ENCODE results near the gene CRYAA. TPM values are rescaled to one million over a fixed set of nuclear protein-coding genes. Genes with fewer than 3 reads are reported as not detected.
"Not testable (repeated sequence)": the region's sequence is repeated elsewhere in the genome, so short reads cannot be mapped to it uniquely, and the experiment has no call there.

The CRYAA gene
- total and polyA plus RNA-seq, 7 donors: not detected

- H3K4me1 ChIP-seq; H3K4me3 ChIP-seq; H3K27me3 ChIP-seq (ENCODE audit: insufficient read depth in 3 of 3, low read length in 2 of 3); H3K36me3 ChIP-seq (ENCODE audit: insufficient read depth in 1 of 2, low read depth in 1 of 2); H3K27ac ChIP-seq; DNase-seq; intact Hi-C loops (cut with DNase I); H3K9me3 ChIP-seq: not testable (repeated sequence)
- no CpG with 5 or more reads among the region's 24 CpGs for WGBS, 3 donors
- ATAC-seq: peak in 1 of 4 donors; percentile 27
Measured at GRCh38 chr21:43161826-43162707, 6.7 kb upstream of the CRYAA start.

DNA sequence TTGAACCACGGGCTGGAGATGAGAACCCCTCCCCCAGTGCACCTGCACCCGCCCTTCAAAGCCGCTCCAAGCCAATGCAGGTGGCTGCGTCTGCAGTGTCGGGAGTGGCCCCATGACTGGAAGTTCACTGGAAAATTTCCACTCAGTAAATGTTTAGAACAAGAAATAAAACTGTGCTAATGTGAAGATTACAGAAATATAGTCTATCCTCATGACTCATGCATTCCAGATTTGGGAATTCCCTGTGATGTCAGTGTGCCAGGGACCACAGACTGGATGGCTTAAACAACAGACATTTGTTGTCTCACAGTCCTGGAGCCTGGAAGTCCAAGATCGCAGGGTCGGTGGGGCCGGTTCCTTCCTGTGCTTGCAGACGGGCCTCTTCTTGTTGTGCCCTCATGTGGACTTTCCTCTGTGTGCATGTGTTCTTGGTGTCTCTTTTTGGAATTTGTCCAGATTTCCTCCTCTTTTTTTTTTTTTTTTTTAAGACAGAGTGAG, 6.1 kb upstream of the CRYAA start:
- H3K4me3 ChIP-seq; DNase-seq; H3K36me3 ChIP-seq (ENCODE audit: insufficient read depth in 1 of 2, low read depth in 1 of 2); H3K9me3 ChIP-seq; intact Hi-C loops (cut with DNase I); H3K4me1 ChIP-seq; H3K27ac ChIP-seq; H3K27me3 ChIP-seq (ENCODE audit: insufficient read depth in 3 of 3, low read length in 2 of 3): not testable (repeated sequence)
- peak in 2 of 4 donors; percentile 32 to 34 for ATAC-seq
- no CpG with 5 or more reads among the region's 9 CpGs for WGBS, 3 donors

DNA sequence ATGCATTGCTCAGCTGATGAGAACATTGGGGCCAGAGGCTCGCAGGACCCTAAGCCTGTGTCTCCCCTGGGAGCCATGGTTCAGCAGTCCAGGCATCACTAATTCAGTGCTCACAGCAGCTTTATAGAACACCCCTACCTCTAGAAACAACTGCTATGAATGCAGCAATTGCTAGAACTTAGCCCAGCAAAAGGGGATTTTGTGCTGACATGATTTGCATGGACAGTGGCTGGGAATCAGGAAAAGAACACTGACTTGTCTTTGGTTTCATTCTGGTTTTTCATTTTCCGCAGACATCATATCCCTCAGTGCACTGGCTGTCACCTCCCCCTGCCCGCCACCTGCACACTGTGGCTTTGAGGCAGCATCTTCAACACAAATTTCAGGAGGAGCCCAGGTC, 4.0 kb upstream of the CRYAA start:
- H3K27ac ChIP-seq; H3K4me1 ChIP-seq; H3K4me3 ChIP-seq; H3K9me3 ChIP-seq; ATAC-seq; H3K27me3 ChIP-seq (ENCODE audit: insufficient read depth in 3 of 3, low read length in 2 of 3); H3K36me3 ChIP-seq (ENCODE audit: insufficient read depth in 1 of 2, low read depth in 1 of 2); DNase-seq; intact Hi-C loops (cut with DNase I): not testable (repeated sequence)
- no CpG with 5 or more reads among the region's 3 CpGs for WGBS, 3 donors

DNA sequence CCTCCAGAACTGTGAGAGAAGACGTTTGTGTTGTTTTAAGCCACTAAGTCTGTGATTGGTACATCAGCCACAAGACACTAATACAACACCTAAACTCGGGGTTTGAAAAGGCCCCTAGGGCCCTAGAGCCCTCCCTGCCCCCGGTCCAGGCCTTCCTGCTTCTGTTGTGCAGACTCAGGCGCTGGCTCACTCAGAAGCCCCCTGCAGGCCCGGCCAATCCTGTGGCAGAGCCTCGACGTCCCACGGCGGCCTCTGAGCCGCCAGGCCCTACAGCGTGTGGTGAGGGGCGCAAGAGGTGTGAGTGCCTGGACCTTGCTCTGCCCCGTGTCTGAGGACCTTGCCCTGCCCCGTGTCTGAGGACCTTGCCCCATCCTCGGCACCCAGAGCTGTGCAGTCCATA, 3.1 kb upstream of the CRYAA start:
- H3K9me3 ChIP-seq; H3K4me3 ChIP-seq; DNase-seq; ATAC-seq; H3K4me1 ChIP-seq; H3K27ac ChIP-seq; H3K27me3 ChIP-seq (ENCODE audit: insufficient read depth in 3 of 3, low read length in 2 of 3); H3K36me3 ChIP-seq (ENCODE audit: insufficient read depth in 1 of 2, low read depth in 1 of 2); intact Hi-C loops (cut with DNase I): not testable (repeated sequence)
- 94% methylated on average over 5 of the region's 15 CpGs; no CpG with 5 or more reads in 2 of the 3 donors for WGBS, 3 donors

- WGBS, 3 donors: 47% methylated on average over 4 of the region's 23 CpGs; no CpG with 5 or more reads in 2 of the 3 donors
- H3K36me3 ChIP-seq (ENCODE audit: insufficient read depth in 1 of 2, low read depth in 1 of 2); H3K4me3 ChIP-seq; DNase-seq; H3K4me1 ChIP-seq; H3K27me3 ChIP-seq (ENCODE audit: insufficient read depth in 3 of 3, low read length in 2 of 3); intact Hi-C loops (cut with DNase I); ATAC-seq; H3K9me3 ChIP-seq; H3K27ac ChIP-seq: not testable (repeated sequence)
Measured at GRCh38 chr21:43169230-43169886, 550 bp downstream of the CRYAA start.

DNA sequence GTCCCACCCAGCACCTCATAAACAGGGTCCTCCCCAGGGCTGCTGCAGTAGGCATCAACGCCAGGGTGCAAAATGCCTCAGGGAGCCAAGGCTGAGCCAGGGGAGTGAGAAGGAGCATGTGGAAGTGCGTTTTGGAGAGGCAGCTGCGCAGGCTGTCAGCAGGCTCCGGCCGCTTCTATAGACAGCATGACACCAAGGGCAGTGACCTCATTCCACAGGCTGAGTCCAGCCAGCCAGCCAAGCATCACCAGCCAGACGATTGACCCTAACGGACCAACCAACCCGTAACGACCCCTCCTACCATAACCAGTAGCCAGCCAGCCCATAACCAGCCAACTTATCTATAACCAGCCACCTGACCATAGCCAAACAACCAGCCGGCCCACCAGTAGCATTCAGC, 1.1 kb downstream of the CRYAA start:
- H3K27me3 ChIP-seq (ENCODE audit: insufficient read depth in 3 of 3, low read length in 2 of 3); H3K4me3 ChIP-seq; H3K27ac ChIP-seq; H3K9me3 ChIP-seq; intact Hi-C loops (cut with DNase I); ATAC-seq; H3K4me1 ChIP-seq; H3K36me3 ChIP-seq (ENCODE audit: insufficient read depth in 1 of 2, low read depth in 1 of 2); DNase-seq: not testable (repeated sequence)
- no CpG with 5 or more reads among the region's 10 CpGs for WGBS, 3 donors

- H3K9me3 ChIP-seq; intact Hi-C loops (cut with DNase I); ATAC-seq; H3K36me3 ChIP-seq (ENCODE audit: insufficient read depth in 1 of 2, low read depth in 1 of 2); H3K4me3 ChIP-seq; DNase-seq; H3K27ac ChIP-seq; H3K4me1 ChIP-seq; H3K27me3 ChIP-seq (ENCODE audit: insufficient read depth in 3 of 3, low read length in 2 of 3): not testable (repeated sequence)
- WGBS, 3 donors: 50% methylated on average over 4 of the region's 29 CpGs; no CpG with 5 or more reads in 2 of the 3 donors
Measured at GRCh38 chr21:43172812-43173211, 4.0 kb downstream of the CRYAA start.

- not testable (repeated sequence) for H3K4me3 ChIP-seq
Measured at GRCh38 chr21:43173438-43173837, 4.6 kb downstream of the CRYAA start.

DNA sequence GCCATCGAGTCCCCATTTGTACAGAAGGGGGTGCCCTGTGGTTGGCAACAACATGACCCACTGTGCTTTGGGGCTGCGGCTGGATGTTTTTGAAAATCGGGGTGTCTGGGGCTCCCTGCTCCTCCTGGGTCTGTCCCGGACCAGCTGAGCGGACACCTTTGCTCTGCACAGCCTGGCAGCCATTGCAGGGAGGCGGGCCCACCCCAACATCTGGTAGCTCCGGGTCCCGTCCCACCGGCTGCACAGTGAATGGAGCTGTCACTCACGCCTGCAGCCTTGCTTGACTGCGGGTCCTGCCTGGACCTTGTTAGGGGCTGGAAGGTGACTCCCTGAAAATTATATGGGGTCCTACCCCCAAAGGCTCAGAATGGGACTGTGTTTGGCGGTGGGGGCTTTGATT, 5.1 kb downstream of the CRYAA start:
- H3K9me3 ChIP-seq; ATAC-seq; H3K27me3 ChIP-seq (ENCODE audit: insufficient read depth in 3 of 3, low read length in 2 of 3); H3K4me1 ChIP-seq; H3K4me3 ChIP-seq; intact Hi-C loops (cut with DNase I); H3K27ac ChIP-seq; H3K36me3 ChIP-seq (ENCODE audit: insufficient read depth in 1 of 2, low read depth in 1 of 2); DNase-seq: not testable (repeated sequence)
- WGBS, 3 donors: 40 to 69% (median 47%) methylated on average over 5 to 8 of the region's 12 CpGs

More at GRCh38 chr21:43173438-43173837, 4.6 kb downstream of the CRYAA start:
- H3K27ac ChIP-seq; H3K4me1 ChIP-seq; intact Hi-C loops (cut with DNase I); H3K9me3 ChIP-seq; ATAC-seq; DNase-seq; H3K27me3 ChIP-seq (ENCODE audit: insufficient read depth in 3 of 3, low read length in 2 of 3); H3K36me3 ChIP-seq (ENCODE audit: insufficient read depth in 1 of 2, low read depth in 1 of 2): not testable (repeated sequence)
- WGBS, 3 donors: 0 to 14% (median 0%) methylated on average over 1 to 9 of the region's 18 CpGs

- H3K9me3 ChIP-seq; ATAC-seq; H3K4me1 ChIP-seq; H3K27me3 ChIP-seq (ENCODE audit: insufficient read depth in 3 of 3, low read length in 2 of 3); H3K36me3 ChIP-seq (ENCODE audit: insufficient read depth in 1 of 2, low read depth in 1 of 2); DNase-seq; H3K4me3 ChIP-seq; intact Hi-C loops (cut with DNase I); H3K27ac ChIP-seq: not testable (repeated sequence)
- WGBS, 3 donors: 100% methylated on average over 1 of the region's 4 CpGs; no CpG with 5 or more reads in 2 of the 3 donors
Measured at GRCh38 chr21:43174998-43175397, 6.2 kb downstream of the CRYAA start.

GRCh38 chr21:43176621-43177020, 7.8 kb downstream of the CRYAA start:
- no CpG with 5 or more reads among the region's 16 CpGs for WGBS, 3 donors
- intact Hi-C loops (cut with DNase I): not testable (repeated sequence)

More at GRCh38 chr21:43176621-43177020, 7.8 kb downstream of the CRYAA start:
- not testable (repeated sequence) for H3K9me3 ChIP-seq; H3K4me1 ChIP-seq; H3K4me3 ChIP-seq; H3K27me3 ChIP-seq (ENCODE audit: insufficient read depth in 3 of 3, low read length in 2 of 3); DNase-seq; H3K36me3 ChIP-seq (ENCODE audit: insufficient read depth in 1 of 2, low read depth in 1 of 2); H3K27ac ChIP-seq
- peak; percentile 74 to 89 (median 84) for ATAC-seq
